Body of pancreas (tissue), 4 donors: ENCODE results near the gene BTG4.

Experiments used
- CTCF ChIP-seq, 7 experiments: fragments of 450-650 bp in 4 of 7; fragments of 200-600 bp in 3 of 7; sonication (generic) in 3 of 7; IDR thresholded peaks; one replicate each; pipeline ENCODE4 v1.5.1; 2016 to 2019; ENCODE audit warnings: antibody characterized with exemption in 7 of 7
- POLR2A ChIP-seq, 3 donors: fragments of 450-650 bp; IDR thresholded peaks; one replicate each; pipeline ENCODE4 v1.6.1; 2016; ENCODE audit warnings: antibody characterized with exemption in 3 of 3, mild to moderate bottlenecking in 2 of 3

- TF ChIP-seq POLR2A (IDR thresholded peaks at IDR 0.05) (no peak), CTCF (IDR thresholded peaks at IDR 0.05) (no peak)
These were observed 21.7 kb downstream of the BTG4 start for GRCh38 chr11:111490496-111490895.
